GM20000 (cell line): ENCODE measurements around the gene ADGRD2.

Source experiments
- DNase-seq: peaks from one replicate; pipeline ENCODE4 v3.0.0; 2012; ENCODE audit warnings: low spot score
- CTCF ChIP-seq: IDR thresholded peaks from 2 replicates; pipeline ENCODE4 v1.5.1; 2012; ENCODE audit warnings: mild to moderate bottlenecking, control low read depth; ENCODE audit errors: extremely low read depth, missing control alignments

ADGRD2 gene

GRCh38 chr9:124527781-124528180 lies 77.5 kb downstream of the ADGRD2 start:
- TF ChIP-seq CTCF = no peak
- no peak for DNase-seq
